Iris pigment epithelial cell (primary cell): ENCODE measurements around the gene GBP1.

Experiments
- DNase-seq: peaks from one replicate; pipeline ENCODE4 v3.0.0-alpha.2; 2011; ENCODE audit warnings: low read depth

GBP1 gene

DNA sequence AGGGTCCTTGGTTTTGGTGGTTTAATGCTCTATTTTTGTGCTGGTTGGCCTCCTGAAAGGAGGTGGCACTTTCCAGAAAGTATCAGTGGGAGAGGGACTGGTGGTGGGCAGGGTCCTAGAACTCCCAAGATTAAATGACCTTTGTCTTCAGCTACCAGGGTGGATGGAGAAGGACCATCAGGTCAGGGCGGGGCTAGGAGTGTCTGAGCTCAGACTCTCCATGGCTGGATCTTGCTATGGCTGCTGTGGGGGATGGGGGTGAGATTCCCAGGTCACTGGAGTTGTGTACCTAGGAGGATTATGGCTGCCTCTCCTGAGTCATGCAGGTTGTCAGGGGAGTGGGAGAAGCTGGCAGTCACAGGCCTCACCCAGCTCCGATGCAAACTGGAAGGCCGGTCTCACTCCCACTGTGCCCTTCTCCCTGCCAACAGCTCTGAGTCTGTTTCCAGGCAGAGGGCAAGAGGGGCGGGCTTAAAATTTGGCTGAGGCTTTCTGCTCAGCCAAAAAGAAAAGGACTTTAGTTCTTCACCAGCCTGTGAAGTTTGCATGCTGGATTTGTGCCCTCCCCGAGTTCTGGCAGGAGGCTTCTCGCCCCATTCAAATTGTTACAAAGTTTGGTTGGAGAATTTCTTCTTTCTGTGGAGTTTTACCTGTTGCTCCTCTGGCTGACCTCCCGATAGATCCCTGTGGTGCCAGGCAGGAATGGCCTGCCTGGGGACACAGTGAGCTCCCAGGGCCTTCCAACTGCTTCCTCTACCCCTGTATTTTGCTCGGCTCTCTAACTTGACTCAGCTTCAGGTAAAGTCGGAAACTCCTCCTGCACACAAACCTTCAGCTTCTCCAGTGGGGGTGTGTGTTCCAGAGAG lies 59.5 kb downstream of the GBP1 start:
- DNase-seq = no peak
